GM23248 (cell line): Measurements from ENCODE around the gene ACER1. TPM values are rescaled to one million over a fixed set of nuclear protein-coding genes. Genes with fewer than 3 reads are reported as not detected.

Source experiments
- DNase-seq: peaks from one replicate; pipeline ENCODE4 v3.0.0-alpha.2; 2015
- H2AFZ ChIP-seq: fragments of 200-600 bp; sonication (generic); 2 replicates; pipeline ENCODE4 v1.6.1; 2016; ENCODE audit warnings: antibody characterized with exemption
- H3F3A ChIP-seq: fragments of 200-600 bp; sonication (generic); 2 replicates; pipeline ENCODE4 v1.6.1; 2016; ENCODE audit warnings: mild to moderate bottlenecking, antibody characterized with exemption, mixed run types; ENCODE audit not compliant: insufficient read depth
- H3K27ac ChIP-seq: fragments of 200-600 bp; sonication (generic); 2 replicates; pipeline ENCODE4 v1.5.1; 2016; ENCODE audit warnings: mild to moderate bottlenecking
- H3K27me3 ChIP-seq: fragments of 200-600 bp; sonication (generic); replicated peaks from 2 replicates; pipeline ENCODE4 v1.6.1; 2016; ENCODE audit warnings: mild to moderate bottlenecking; ENCODE audit not compliant: insufficient read depth
- H3K36me3 ChIP-seq: fragments of 200-600 bp; sonication (generic); 2 replicates; pipeline ENCODE4 v1.6.1; 2016; ENCODE audit warnings: low read depth, mild to moderate bottlenecking
- H3K4me1 ChIP-seq: fragments of 200-600 bp; sonication (generic); 2 replicates; pipeline ENCODE4 v1.6.1; 2016; ENCODE audit warnings: mild to moderate bottlenecking; ENCODE audit not compliant: insufficient read depth
- H3K4me2 ChIP-seq: fragments of 200-600 bp; sonication (generic); one replicate; pipeline ENCODE4 v1.6.1; 2016; ENCODE audit warnings: mild to moderate bottlenecking; ENCODE audit not compliant: unreplicated experiment
- H3K4me3 ChIP-seq: fragments of 200-600 bp; sonication (generic); 2 replicates; pipeline ENCODE4 v1.5.1; 2016; ENCODE audit warnings: mild to moderate bottlenecking
- H3K79me2 ChIP-seq: fragments of 200-600 bp; sonication (generic); 2 replicates; pipeline ENCODE4 v1.6.1; 2016; ENCODE audit warnings: mild to moderate bottlenecking; ENCODE audit not compliant: insufficient read depth
- H3K9ac ChIP-seq: fragments of 200-600 bp; sonication (generic); 2 replicates; pipeline ENCODE4 v1.6.1; 2016; ENCODE audit warnings: mild to moderate bottlenecking
- H3K9me2 ChIP-seq: fragments of 200-600 bp; sonication (generic); 2 replicates; pipeline ENCODE4 v1.6.1; 2016; ENCODE audit warnings: mixed run types, mild to moderate bottlenecking, moderate library complexity; ENCODE audit not compliant: insufficient read depth
- H3K9me3 ChIP-seq: fragments of 200-600 bp; sonication (generic); one replicate; pipeline ENCODE4 v1.6.1; 2017; ENCODE audit warnings: low read depth
- H4K20me1 ChIP-seq: fragments of 200-600 bp; sonication (generic); 2 replicates; pipeline ENCODE4 v1.6.0; 2016; ENCODE audit not compliant: insufficient read depth
- EZH2 ChIP-seq: fragments of 200-600 bp; sonication (generic); IDR thresholded peaks from 2 replicates; pipeline ENCODE4 v1.6.1; 2018; ENCODE audit warnings: antibody characterized with exemption, mild to moderate bottlenecking; ENCODE audit not compliant: insufficient read depth, poor library complexity, severe bottlenecking
- EZH2phosphoT487 ChIP-seq: fragments of 200-600 bp; sonication (generic); IDR thresholded peaks from 2 replicates; pipeline ENCODE4 v1.6.1; 2018; ENCODE audit warnings: antibody characterized with exemption, moderate library complexity, mild to moderate bottlenecking, low read depth; ENCODE audit not compliant: insufficient read depth
- WGBS, 2 experiments: methylation state at CpG; one replicate each; pipeline ENCODE4 v1.1.6; 2015 to 2017; ENCODE audit warnings: low lambda C conversion rate in 2 of 2, low coverage in 1 of 2; ENCODE audit errors: missing lambda C conversion rate in 2 of 2; 5-methylcytosine and 5-hydroxymethylcytosine counted together
- in situ Hi-C: fragments of 300-500 bp; cut with MboI; formaldehyde crosslinking; loops from 2 replicates; pipeline ENCODE4 v1.15.0; 2020
- polyA plus RNA-seq: library from polyadenylated mRNA; unstranded; fragments of >200 nt; fragmentation: Nextera tagmentation; extraction: Ambion mirVana; gene quantifications from 2 replicates; pipeline ENCODE4 v1.2.1, GENCODE V29; 2016
- total RNA-seq: library from RNA; depleted of rRNA; stranded (reverse); fragments of >200 nt; shearing (Covaris generic); gene quantifications from 2 replicates; pipeline ENCODE4 v1.2.3, GENCODE V29; 2014

The ACER1 gene
- total and polyA plus RNA-seq, 2 experiments from 2014 or later, result 0.16 to 0.22 TPM

- Histone ChIP-seq H3K4me3 (no peak overlapping the region), H3K79me2 (peaks cover 100% of the 10 kb centered on the region), H3K9me3 (no peaks in the 10 kb centered on the region), H3K9ac (no peak overlapping the region), H3K27me3 (no peaks in the 10 kb centered on the region), H3K27ac (no peak overlapping the region), H2AFZ (no peak overlapping the region), H3K36me3 (peaks cover 24% of the 10 kb centered on the region), H3K9me2 (no peaks in the 10 kb centered on the region), H3F3A (no peaks in the 10 kb centered on the region), H3K4me1 (no peaks in the 10 kb centered on the region), H3K4me2 (no peak overlapping the region), H4K20me1 (no peaks in the 10 kb centered on the region)
- TF ChIP-seq EZH2phosphoT487 (no peak), EZH2 (no peak)
- WGBS, 2 experiments, result 90 to 93% methylated on average over 11 of the region's 11 CpGs
- in situ Hi-C loops, result no loop called here
- DNase-seq, result no peak
Measured at GRCh38 chr19:6262519-6262918, 70.9 kb downstream of the ACER1 start.

- Histone ChIP-seq H3K4me1 (no peaks in the 10 kb centered on the region), H2AFZ (no peak overlapping the region), H3K9ac (no peak overlapping the region), H3K79me2 (peaks cover 100% of the 10 kb centered on the region), H3K27ac (no peak overlapping the region), H3K4me2 (no peak overlapping the region), H3F3A (no peaks in the 10 kb centered on the region), H3K4me3 (no peak overlapping the region), H3K9me2 (no peaks in the 10 kb centered on the region), H4K20me1 (no peaks in the 10 kb centered on the region), H3K36me3 (peaks cover 25% of the 10 kb centered on the region), H3K27me3 (no peaks in the 10 kb centered on the region), H3K9me3 (no peaks in the 10 kb centered on the region)
- 82 to 86% methylated on average over 15 of the region's 15 CpGs for WGBS, 2 experiments
- TF ChIP-seq EZH2 (no peak), EZH2phosphoT487 (no peak)
- DNase-seq, result no peak
- in situ Hi-C loops, result no loop called here
Measured at GRCh38 chr19:6261883-6262282, 71.5 kb downstream of the ACER1 start.

GRCh38 chr19:6260912-6261650 is 72.3 kb downstream of the ACER1 start:
- Histone ChIP-seq H3K9ac (no peak overlapping the region), H4K20me1 (no peaks in the 10 kb centered on the region), H3K36me3 (peaks cover 20% of the 10 kb centered on the region; the same call in 1 of the 2 replicates), H3K27ac (no peak overlapping the region), H3F3A (no peaks in the 10 kb centered on the region), H3K4me1 (no peaks in the 10 kb centered on the region), H3K4me2 (no peak overlapping the region), H3K79me2 (peaks cover 100% of the 10 kb centered on the region), H2AFZ (no peak overlapping the region), H3K9me3 (no peaks in the 10 kb centered on the region), H3K9me2 (no peaks in the 10 kb centered on the region), H3K4me3 (no peak overlapping the region), H3K27me3 (no peaks in the 10 kb centered on the region)
- no peak for TF ChIP-seq EZH2phosphoT487
- no peak for TF ChIP-seq EZH2
- DNase-seq, result peak; percentile 44
- 91 to 93% methylated on average over 25 to 30 of the region's 30 CpGs for WGBS, 2 experiments
- in situ Hi-C loops, result no loop called here

- H3K9me2 ChIP-seq, result no peaks in the 10 kb centered on the region
- no peak overlapping the region for H3K4me2 ChIP-seq
- H3F3A ChIP-seq, result no peaks in the 10 kb centered on the region
- no peak overlapping the region for H3K4me3 ChIP-seq
- no peak overlapping the region for H3K9ac ChIP-seq
- TF ChIP-seq EZH2phosphoT487 (no peak), EZH2 (no peak)
- no peaks in the 10 kb centered on the region for H3K4me1 ChIP-seq
- no peaks in the 10 kb centered on the region for H3K9me3 ChIP-seq
- H3K36me3 ChIP-seq, result peaks cover 20% of the 10 kb centered on the region; the same call in 1 of the 2 replicates
- H2AFZ ChIP-seq, result no peak overlapping the region
- WGBS, 2 experiments, result 91 to 97% methylated on average over 9 of the region's 9 CpGs
- in situ Hi-C loops, result no loop called here
- no peak overlapping the region for H3K27ac ChIP-seq
- H4K20me1 ChIP-seq, result no peaks in the 10 kb centered on the region
- DNase-seq, result no peak
- H3K79me2 ChIP-seq, result peaks cover 100% of the 10 kb centered on the region
- H3K27me3 ChIP-seq, result no peaks in the 10 kb centered on the region
Measured at GRCh38 chr19:6260376-6260775, 73.0 kb downstream of the ACER1 start.
